HG03135 (cell line): ENCODE data around the gene ANKRD60.

Source experiments
- ATAC-seq: cut with Tn5 transposase; IDR thresholded peaks from one replicate; pipeline ENCODE4 v1.9.1; 2021; ENCODE audit warnings: mild to moderate bottlenecking, moderate library complexity; ENCODE audit not compliant: unreplicated experiment

Gene ANKRD60

DNA sequence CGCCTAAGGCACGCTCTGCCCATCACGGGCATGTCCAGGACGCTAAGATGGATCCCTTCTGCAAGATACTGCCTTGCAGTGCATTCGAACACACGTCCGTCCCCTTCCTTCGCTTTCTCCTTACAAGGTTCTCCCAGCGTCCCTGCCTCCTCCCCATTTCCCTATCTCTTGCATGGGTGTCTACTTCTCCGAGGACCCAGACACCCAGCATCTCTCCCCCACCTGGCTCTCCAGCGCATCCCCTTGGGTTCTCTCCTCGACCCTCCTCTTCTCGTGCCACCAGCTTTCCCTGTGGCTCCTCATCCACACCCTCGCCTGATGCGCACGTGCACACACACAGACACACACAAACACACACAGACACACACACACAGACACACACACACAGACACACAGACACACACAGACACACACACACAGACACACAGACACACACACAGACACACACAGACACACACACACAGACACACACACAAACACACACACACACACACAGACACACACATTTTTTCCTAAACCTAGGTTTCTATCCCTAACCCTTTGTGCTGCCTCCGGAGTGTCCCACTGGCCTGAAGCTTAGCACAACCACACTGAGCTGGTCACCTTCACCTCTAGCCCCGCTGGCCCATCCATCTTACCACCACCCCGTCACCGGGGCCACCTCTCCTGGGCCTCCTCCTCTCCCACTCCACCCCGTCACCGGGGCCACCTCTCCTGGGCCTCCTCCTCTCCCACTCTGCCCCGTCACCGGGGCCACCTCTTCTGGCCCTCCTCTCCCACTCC is 31.9 kb downstream of the ANKRD60 start:
- no peak for ATAC-seq

DNA sequence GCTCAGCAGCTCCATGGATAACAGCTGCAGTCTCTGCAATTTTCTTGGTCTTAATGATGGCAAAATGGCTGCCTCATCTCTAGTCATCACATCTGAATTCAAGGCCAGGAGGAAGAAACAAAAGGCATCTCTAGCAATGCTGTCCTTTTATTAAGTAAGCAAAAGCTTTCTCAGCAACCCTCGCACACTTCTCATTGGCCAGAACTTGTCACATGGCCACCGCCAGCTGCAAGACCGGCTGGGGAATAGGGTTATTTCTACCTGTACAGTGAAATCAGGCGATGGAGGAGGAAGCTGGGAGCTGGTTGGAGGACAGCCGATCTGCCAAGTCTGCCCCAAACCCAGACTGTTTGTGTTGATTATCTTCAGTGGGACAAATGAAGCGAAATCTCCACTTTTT is 33.4 kb downstream of the ANKRD60 start:
- ATAC-seq = no peak

DNA sequence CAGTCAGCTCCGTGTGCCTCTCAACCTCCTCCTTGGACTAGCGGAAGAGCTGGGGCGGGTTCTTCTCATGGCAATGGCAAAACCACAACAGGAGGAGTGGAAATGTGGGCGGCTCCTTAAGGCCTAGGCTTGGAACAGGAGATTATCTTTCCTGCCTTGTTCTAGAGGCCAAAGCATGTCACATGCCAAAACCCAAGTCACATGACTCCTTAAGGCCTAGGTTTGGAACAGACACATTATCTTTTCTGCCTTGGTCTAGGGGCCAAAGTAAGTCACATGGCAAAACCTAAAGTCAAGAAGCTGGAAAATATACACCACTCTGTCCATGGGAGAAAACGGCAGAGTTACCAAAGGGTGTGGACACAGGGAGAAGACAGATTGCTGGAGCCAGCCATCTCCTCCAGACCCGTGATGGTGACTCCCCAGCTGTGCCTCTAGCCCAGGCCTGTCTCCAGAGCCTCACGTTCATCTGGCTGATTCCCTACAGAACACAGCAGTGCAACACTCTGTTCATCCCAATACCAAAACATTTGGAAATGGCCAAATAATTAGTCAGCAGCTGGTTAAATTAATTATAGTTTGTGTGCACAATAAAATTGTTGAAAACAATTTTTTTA is 34.2 kb downstream of the ANKRD60 start:
- no peak for ATAC-seq

DNA sequence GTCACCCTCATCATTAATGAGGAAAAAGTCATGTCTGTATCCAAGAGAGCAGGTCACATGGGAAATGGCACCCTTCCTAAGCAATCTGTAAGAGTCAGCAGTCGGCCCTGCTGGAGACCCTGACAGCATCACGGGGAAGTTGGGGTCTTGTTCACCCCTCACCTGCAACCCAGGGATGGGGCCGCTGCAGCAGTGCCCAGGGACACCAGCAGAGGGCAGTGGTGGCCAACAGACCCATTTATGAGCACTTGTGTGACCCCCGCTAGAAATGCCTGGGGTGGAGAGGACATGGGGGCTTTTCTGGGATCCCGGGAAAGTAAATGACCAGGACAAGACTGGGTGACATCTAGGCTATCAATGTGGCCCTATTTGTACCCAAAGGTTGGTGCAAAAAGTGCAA is 35.9 kb downstream of the ANKRD60 start:
- no peak for ATAC-seq

DNA sequence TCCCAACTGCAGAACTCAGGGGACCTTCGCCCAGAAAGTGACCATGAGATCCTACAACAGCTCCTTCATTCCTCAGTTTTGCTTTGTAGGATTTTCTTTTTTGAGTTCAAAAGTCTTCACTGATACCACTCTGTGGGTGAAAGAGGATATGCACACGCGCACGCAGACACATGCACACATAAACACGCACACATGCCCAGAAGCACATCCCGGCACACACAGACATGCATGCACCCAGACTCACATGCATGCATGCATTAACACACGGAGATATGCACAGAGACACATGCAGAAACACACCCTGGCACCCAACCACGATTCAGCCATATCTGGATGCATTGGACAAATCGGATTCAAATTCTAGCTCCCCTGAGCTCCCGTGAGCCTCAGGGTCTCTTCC is 36.4 kb downstream of the ANKRD60 start:
- no peak for ATAC-seq

DNA sequence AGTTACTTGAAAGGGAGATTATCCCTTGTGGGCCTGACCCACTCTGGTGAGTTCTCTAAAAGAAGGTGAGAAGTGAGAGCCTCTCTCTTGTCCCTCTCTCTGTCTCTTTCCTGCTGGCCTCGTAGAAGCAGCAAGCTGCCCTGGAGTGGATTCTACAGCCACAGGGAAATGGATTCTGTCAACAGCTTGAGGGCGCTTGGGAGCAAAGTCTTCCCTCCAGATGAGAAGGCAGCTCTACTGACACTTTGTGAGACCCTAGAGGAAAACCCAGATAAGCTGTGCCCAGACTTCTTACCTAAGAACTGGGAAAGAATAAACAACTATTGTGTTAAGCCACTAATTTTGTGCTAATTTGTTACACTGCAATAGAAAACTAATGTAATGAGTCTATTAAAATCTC is 39.9 kb downstream of the ANKRD60 start:
- ATAC-seq = no peak

DNA sequence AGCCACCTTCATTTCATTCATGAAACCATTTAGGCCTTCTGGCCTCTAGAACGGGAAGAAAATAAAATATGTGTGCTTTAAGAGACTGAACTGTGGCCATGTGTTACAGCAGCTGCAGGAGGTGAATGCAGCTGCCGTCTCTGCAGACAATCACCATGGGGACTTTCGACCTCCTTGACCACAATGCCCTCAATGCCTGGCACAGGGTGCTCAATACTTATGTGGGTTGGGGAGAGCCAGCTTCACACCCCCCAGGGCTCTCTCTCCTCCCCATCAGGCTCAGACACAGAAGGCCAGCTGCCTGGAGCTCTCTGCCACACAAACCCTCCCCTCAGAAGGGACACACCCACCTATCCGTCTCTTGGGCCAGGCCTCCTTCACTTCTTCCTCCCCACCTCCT is 43.5 kb downstream of the ANKRD60 start:
- no peak for ATAC-seq

DNA sequence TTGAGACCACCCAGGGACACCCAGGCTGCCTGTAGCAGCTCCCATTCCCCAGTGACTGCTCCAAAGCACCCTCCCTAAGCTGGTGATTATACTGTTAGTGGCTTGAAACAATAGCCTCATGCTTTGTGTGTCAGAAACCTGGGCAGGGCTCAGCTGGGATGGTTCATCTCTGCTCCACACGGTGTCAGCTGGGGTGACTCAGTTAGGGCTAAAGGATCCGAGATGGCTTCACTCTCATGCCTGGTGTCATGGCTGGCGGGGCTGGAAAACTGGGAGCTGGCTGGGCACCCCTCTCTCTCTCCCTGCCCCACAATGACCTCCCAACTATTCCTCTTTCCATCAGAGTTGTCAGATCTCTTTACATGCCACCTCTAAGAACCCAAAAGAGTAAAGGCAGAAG is 44.4 kb downstream of the ANKRD60 start:
- no peak for ATAC-seq

DNA sequence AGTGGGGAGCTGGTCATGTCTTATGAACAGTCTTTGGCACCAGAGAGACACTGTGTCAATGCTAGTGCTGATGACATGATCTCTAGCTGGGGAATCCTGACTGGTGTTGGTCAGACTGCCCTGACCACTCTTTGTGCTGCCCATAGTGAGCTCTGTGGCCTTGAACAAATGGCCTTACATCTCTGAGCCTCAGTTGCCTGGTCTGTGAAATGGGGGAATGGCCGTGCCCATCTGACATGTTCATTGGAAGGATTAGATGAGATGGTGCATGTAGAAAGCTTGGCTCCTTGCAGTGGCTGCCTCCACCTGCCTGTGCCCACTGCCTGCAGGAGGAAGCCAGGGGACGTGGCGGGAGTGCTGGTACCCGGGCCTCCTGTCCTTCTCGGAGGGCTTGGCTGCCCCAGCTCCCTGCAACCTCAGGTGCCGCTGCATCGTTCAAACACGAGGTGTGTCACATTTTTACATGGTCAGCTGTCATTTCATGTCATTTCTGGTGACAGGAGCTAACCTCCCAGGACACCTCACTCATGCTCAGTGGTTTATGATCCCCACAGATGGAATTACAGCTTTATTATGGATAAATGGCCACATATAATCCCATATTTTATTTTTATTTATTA is 45.8 kb downstream of the ANKRD60 start:
- ATAC-seq = no peak

DNA sequence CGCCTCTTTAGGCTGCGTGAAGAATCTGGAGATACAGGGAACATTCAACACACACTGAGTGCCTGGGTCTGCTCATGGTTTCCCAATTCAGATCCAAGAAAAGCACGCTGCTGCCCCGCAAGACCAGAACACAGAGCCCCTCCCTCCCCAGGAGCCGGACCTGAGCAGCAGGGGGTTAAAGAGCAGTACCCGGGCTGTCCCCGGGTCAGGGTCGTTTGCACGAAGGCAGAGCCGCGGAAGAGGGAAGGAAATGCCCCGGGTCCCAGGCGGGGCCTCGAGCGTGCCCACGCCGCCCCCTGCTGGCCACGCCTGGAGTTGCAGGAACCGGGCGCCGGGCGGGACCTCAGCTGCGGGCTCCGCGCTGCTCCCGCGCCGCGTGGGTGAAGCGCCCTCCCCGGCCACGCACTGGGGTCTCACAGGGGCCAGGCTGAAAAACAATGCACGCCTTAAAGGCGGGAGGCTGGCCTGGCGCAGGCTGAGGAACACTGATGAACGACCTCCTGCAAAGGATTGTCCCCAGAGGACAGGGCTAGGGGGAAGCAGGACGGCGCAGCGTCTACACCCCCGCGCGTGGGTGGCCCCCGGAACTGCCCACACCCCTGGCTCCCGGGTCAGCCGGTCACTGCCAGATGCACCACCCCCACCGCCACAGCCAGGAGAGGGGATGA is 48.9 kb downstream of the ANKRD60 start:
- no peak for ATAC-seq

DNA sequence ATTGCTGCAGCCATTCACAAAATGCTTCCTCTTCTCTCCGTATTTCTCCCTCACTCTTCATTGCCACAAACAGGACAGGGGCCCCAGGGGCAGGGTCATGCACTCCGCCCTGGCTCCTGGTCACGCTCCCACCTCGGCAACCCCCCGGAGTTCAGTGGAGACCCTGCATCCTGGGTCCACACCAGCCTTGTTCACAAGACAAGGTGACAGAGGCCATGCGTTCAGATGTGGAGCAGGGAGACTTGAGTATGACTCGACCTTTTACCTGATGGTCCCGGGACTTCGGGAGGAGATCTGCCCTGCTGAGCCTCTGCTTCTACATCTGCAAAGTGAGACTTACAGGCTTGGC is 49.4 kb downstream of the ANKRD60 start:
- ATAC-seq = no peak

DNA sequence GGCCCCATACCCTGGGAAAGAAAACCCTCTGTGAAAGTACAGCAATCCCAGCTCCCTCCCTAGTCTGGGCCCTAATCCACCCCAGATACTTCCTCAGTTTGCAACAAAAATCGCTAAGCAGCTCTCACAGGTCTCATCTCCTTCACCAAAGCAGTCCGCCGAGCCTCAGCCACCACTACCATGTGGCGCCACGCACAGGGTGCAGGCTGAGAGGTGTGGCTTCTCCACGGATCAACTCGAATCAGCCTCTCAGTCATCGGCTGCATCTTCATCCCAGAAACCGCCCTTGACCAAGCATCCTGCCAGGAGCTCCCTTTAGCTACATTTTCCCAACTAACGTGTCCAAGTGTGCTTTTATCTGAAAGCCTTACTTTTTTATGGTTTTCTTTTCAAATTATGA is 50.7 kb downstream of the ANKRD60 start:
- ATAC-seq = no peak

DNA sequence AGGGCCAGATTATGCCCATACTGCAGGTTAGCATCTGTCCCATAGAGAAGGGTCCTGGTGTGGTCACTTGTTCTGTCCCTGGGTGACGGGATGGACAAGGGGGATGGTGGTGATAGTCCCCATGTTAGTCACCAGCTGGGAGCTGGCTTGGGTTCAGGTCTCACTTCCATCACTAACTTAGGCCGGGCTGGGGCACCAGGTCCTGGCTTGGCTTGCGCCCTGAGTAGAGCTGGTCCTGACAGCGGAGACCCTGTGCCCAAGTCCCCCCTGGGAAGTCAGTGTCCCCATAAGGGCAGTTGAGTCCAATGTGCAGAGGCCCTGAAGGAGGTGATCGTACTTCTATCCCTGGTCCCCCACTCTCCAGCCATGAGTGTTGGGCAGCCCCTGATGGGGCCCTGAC is 52.6 kb downstream of the ANKRD60 start:
- no peak for ATAC-seq

DNA sequence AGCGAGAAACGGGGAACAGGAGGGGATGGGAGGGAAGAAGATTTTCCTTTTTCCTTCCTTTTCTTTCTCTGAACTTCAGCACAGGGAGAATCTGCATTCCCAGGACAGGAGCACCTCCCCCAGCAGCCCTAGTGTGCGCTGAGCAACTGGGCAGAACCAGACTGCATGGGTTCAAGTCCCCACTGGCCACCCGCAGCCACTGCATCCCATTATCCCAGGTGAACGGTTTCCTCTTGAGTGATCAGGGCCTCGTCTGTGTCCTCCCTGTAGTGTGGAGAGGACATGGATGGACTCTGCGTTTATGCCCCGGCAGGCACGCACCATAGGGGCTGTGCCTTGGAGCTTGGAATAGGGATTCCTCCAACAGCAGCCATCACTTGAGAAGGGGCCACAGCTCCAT is 53.0 kb downstream of the ANKRD60 start:
- ATAC-seq = no peak

DNA sequence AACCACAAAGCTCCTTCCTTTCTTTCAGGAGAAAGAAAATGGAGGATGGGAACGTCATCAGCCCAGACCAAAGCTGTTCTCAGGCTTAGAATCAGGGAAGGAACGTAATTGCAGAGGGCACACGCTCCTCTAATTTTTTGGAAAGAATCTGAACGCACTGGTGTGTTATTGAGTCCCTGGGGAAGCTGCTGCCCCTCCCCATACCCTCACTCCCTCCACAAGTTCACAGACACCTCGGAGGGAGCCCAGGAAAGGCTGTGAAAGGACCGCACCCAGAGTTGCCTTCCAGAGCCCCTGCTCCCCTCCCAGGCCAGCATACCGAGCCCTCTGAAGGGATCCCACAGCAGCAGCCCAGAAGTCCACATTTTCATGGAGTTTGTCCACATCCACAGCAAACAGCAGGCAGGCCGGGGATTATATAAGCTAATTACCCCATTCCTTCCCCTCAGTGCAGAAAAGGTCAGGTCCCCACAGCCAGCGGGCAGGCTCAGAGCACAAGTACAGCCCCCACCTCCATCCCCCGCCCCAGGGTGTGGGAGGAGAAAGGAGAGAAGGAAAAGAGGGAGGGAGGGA is 53.7 kb downstream of the ANKRD60 start:
- ATAC-seq = no peak

DNA sequence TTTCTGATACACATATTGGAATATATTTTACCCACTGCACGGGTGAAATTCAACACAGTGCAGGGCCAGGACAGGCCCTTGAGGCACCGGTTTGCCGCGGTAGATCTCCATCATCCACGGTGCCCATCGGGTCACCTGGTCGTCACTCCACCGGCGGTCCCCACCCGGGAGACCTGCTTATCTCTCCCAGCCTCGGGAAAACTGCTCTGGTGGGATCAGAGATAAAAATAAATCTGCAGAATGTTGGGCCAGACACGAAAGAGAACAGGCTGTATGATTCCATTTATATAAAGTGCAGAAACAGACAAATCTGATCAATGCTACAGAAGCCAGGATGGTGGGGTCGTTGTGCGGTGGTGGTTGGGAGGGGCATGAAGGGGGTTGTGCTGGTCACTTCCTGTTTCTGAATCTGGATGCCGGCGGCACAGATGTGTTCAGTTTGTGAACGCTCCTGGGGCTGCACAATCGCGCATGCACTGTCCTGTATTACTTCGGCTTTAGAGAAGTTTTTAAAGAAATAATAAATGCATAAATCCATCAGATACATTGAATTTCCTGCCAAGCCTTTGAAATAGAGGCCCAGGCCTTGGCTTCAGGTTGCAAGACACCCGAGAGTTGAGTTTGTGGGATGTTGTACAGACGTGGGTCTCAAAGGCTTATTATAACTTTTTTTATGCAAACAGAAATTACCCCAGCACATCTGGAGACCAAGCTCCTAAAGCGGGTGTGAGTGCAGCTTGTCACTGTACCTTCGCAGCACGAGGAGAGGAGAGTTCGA is 54.3 kb downstream of the ANKRD60 start:
- ATAC-seq = no peak

DNA sequence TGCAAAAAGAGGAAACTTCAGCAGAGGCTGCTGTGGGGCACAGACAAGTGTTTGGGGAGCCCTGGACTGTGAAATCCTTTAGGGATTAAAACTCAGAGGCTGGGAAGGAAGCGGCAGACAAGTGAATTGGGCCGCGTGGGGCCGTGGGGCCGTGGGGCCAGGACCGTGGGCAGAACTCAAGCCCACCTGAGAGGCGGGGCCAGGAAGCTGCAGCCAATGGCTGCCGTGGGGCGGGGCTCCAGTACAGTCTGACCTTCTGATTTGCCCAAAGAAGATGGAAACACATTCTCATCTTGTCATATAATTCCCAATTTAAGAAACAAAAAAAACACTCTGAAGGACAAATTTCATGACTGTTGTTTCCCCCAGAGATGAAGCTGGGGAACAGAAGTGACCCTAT is 55.4 kb downstream of the ANKRD60 start:
- no peak for ATAC-seq

DNA sequence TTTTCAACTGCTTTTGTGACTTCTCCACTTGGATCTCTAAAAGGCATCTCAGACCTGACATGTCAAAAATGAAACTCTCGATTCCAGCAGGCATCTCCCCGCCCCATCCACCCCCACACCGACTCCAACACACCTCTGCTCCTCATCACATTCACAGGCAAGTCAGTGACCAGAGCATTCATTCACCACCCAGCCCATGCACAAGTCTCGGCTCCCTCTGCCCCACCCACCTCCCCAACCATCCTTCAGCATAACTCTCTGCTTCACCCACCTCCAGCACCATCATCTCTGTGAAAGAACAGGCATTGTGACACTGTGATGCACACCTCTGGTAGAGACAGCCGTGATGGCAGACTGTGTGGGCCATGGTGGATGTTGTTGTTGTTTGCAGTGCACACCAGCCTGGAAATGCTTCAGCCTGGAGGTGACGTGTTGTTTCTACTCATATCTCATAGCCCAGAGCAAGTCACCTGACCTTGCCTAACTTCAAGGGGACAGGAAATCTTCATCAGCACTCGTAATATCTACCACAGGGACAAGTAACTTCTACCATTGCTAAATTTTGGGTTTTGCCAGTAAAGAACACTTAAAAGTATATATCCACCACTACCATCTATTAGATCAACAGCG is 56.5 kb downstream of the ANKRD60 start:
- ATAC-seq = no peak

DNA sequence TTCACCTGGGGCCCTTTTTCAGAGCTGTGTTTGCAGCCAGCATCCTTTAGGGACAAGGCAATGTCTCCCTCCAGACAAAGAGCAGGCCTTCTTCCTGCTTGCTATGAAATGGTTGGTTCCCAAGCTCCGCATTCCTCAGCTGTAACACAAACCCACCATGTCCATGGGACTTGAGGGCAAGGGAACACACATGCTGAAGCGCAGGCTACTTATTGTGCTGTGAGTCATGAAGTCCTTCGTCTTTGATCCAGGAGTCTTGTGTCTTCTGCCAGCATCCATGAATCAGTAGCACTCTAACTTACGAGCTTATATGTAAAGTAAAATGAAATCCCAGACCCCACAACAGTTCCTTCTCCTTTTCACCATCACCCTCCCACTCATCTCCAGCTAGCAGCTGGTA is 59.0 kb downstream of the ANKRD60 start:
- no peak for ATAC-seq

DNA sequence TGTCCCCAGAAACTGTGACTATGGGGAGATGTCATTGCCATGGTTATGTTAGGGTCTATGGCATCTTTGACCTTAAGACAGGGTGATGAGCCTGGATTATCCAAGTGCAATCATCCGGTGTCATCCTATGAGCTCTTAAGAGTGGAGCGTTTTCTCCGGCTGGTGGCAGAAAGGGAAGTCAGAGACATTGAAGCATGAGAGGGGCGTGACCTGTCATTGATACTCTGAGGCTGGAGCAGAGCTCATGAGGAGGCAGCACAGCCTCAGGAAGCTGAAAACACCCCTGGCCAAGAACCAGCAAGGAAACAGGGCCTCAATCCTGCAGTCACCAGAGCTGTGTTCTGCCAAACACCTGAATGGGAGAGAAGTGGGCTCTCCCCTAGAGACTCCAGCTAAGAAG is 59.6 kb downstream of the ANKRD60 start:
- ATAC-seq = no peak
